ENCODE measurements around the gene HUS1. TPM values are rescaled to one million over a fixed set of nuclear protein-coding genes. Genes with fewer than 3 reads are reported as not detected.
A peak's percentile ranks its signal among the peaks of the same experiment; 100 is the strongest.

HUS1 gene
- total and polyA plus RNA-seq, 3 donors from 2014 or later = 18.4 to 40.3 (median 39.4) TPM

DNA sequence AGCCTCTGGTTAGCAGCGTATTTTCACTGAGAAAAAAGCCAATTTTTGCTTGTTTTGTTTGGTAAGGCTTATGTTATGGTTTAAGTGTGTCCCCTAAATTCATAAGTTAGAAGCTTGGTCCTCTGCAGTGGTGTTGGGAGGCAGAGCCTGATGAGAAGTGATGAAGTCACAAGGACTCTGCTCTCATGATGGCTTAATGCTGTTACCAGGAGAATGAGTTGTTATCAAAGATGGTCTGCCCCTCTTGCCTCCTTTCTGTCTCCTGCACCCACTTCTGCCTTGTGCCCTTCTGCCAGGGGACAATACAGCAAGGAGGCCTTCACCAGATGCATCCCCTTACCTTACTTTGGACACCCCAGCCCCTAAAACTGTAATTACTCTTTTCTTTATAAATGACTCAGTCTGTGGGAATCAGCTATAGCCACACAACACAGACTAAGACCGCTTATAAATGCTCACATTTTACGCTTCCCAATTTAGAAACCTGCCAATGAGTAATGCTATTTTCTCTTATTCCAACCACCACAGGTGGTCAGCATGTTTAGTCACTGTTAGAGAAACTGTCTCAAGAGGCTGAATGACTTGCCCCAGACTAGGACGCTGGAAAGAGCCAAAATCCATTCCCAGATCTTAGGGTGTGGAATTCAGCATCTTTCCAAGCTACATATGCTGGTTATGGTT lies 25.0 kb downstream of the HUS1 start:
- peaks cover 12% of the 10 kb centered on the region for H3K4me1 ChIP-seq
- TF ChIP-seq POLR2A (IDR thresholded peaks at IDR 0.05) = no peak
- TF ChIP-seq, protein P1, sequence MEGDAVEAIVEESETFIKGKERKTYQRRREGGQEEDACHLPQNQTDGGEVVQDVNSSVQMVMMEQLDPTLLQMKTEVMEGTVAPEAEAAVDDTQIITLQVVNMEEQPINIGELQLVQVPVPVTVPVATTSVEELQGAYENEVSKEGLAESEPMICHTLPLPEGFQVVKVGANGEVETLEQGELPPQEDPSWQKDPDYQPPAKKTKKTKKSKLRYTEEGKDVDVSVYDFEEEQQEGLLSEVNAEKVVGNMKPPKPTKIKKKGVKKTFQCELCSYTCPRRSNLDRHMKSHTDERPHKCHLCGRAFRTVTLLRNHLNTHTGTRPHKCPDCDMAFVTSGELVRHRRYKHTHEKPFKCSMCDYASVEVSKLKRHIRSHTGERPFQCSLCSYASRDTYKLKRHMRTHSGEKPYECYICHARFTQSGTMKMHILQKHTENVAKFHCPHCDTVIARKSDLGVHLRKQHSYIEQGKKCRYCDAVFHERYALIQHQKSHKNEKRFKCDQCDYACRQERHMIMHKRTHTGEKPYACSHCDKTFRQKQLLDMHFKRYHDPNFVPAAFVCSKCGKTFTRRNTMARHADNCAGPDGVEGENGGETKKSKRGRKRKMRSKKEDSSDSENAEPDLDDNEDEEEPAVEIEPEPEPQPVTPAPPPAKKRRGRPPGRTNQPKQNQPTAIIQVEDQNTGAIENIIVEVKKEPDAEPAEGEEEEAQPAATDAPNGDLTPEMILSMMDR (IDR thresholded peaks at IDR 0.05) = no peak
- no peaks in the 10 kb centered on the region for H3K9me3 ChIP-seq
- no peaks in the 10 kb centered on the region for H3K36me3 ChIP-seq (ENCODE audit: low read depth, missing control alignments)
- H3K27ac ChIP-seq = no peak overlapping the region
- no peak overlapping the region for H3K4me3 ChIP-seq
- 95 to 96% methylated on average over 4 of the region's 4 CpGs for WGBS, 2 donors
- intact Hi-C loops (cut with DNase I; ENCODE audit: low total_unique reads) = no loop called here
- DNase-seq = no peak
- no peaks in the 10 kb centered on the region for H3K27me3 ChIP-seq

DNA sequence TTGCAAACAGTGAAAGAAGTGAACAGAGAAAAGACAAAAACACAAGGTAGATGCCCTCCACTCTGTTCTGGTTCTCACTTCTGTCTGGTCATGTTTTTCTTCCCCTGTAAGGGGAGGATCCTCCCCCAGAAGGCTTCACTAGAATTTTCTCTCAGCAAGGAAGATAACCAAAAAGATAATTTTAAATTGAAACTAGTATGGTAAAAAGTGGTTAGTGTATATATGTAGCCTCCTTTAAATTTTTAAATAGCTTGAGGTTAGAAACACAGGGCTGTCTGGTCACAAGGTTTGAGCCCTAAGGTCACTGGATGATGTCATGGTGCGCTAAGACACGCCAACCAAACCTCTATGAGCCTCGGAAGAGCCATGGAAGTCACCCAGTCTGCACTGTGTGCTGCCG lies 25.6 kb downstream of the HUS1 start:
- no peak overlapping the region for H3K27ac ChIP-seq
- H3K27me3 ChIP-seq = no peaks in the 10 kb centered on the region
- no peak for DNase-seq
- H3K4me3 ChIP-seq = no peak overlapping the region
- TF ChIP-seq POLR2A (IDR thresholded peaks at IDR 0.05) = no peak
- TF ChIP-seq, protein P1 (IDR thresholded peaks at IDR 0.05) = no peak
- intact Hi-C loops (cut with DNase I; ENCODE audit: low total_unique reads) = no loop called here
- no peaks in the 10 kb centered on the region for H3K36me3 ChIP-seq (ENCODE audit: low read depth, missing control alignments)
- H3K9me3 ChIP-seq = no peaks in the 10 kb centered on the region
- WGBS, 2 donors = 78 to 80% methylated on average over 4 of the region's 4 CpGs
- peaks cover 12% of the 10 kb centered on the region for H3K4me1 ChIP-seq

DNA sequence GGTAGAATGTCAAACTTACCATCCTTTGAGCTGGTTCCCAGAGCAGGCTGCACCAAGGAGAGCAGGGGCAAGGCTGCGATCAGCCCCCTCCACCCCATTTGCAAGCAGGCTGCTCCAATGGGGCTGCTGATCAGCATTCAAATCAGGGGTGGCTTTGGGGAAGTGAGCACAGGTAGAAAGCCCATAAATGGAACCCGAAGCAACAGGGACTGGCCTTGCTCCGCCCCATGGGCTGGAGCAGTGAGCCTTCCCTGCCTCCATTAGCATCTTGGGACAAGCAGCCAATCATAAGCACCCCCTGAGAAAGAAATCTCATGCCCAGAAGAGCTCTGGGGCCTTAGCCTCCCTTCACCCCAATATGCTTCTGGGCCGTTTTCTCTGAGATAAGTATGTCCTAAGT lies 27.2 kb downstream of the HUS1 start:
- no peaks in the 10 kb centered on the region for H3K27me3 ChIP-seq
- intact Hi-C loops (cut with DNase I; ENCODE audit: low total_unique reads) = no loop called here
- 76 to 89% methylated on average over 4 of the region's 4 CpGs for WGBS, 2 donors
- H3K4me1 ChIP-seq = peaks cover 12% of the 10 kb centered on the region
- no peak for TF ChIP-seq POLR2A (IDR thresholded peaks at IDR 0.05)
- TF ChIP-seq, protein P1 (IDR thresholded peaks at IDR 0.05) = no peak
- no peak overlapping the region for H3K27ac ChIP-seq
- H3K9me3 ChIP-seq = no peaks in the 10 kb centered on the region
- H3K36me3 ChIP-seq (ENCODE audit: low read depth, missing control alignments) = no peaks in the 10 kb centered on the region
- H3K4me3 ChIP-seq = no peak overlapping the region
- no peak for DNase-seq

DNA sequence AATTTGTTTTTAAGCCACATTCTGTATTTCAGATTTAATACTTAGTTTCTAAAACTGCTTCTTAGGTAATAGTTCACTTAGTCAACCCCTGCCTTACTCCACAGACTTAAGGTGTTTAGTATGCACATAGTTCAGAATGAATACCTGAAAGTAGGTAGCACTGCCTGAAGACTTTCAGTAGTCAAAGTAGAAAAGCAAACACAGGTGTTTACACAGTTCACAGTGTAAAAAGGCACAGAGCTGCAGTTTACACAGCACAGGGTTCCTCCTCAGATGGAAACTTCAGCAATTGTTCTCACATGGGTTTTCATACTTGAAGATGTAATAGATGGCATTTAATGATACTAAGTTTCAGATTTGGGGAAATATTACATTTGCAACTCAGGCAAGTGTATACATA lies 28.0 kb downstream of the HUS1 start:
- no peak for DNase-seq
- intact Hi-C loops (cut with DNase I; ENCODE audit: low total_unique reads) = no loop called here
- TF ChIP-seq, protein P1 (IDR thresholded peaks at IDR 0.05) = no peak
- no peak for TF ChIP-seq POLR2A (IDR thresholded peaks at IDR 0.05)
- Histone ChIP-seq H3K27ac (peak overlapping the region in 1 of 2 donors; percentile 20), H3K4me3 (no peak overlapping the region), H3K4me1 (peaks cover 17% of the 10 kb centered on the region), H3K36me3 (ENCODE audit: low read depth, missing control alignments) (no peaks in the 10 kb centered on the region), H3K27me3 (no peaks in the 10 kb centered on the region), H3K9me3 (no peaks in the 10 kb centered on the region)

DNA sequence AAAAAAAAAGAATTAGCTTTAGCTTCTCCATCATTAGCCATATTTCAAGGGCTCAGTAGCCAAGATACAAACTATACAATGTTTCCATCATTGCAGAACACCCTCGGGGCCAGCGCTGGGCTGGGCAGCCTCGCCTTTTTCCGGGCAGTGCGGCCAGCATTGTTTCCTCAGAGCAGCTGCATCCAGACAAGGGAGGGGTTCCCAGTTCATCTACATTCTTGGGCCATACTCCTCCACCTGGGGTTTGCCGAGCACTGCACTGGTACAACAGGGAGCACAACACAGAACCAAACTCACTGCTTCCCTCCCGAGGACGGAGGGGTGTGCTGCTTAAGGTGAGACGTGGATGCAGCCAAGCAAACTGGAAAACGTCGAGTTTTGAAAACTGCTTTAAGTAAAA lies 28.7 kb downstream of the HUS1 start:
- Histone ChIP-seq H3K27ac (peak overlapping the region in 1 of 2 donors; percentile 20), H3K4me3 (no peak overlapping the region), H3K27me3 (no peaks in the 10 kb centered on the region), H3K36me3 (ENCODE audit: low read depth, missing control alignments) (no peaks in the 10 kb centered on the region), H3K9me3 (no peaks in the 10 kb centered on the region), H3K4me1 (peaks cover 19% of the 10 kb centered on the region)
- intact Hi-C loops (cut with DNase I; ENCODE audit: low total_unique reads) = no loop called here
- peak; percentile 86 for DNase-seq
- no peak for TF ChIP-seq POLR2A (IDR thresholded peaks at IDR 0.05)
- TF ChIP-seq, protein P1 (IDR thresholded peaks at IDR 0.05) = no peak
- 47 to 49% methylated on average over 11 of the region's 11 CpGs for WGBS, 2 donors

All from testis (tissue), 3 donors.